ENCODE results near the gene TIAM2. TPM values are rescaled to one million over a fixed set of nuclear protein-coding genes. Genes with fewer than 3 reads are reported as not detected.

Gene TIAM2
- total RNA-seq, 1 donor from 2014 or later = 2.4 TPM

DNA sequence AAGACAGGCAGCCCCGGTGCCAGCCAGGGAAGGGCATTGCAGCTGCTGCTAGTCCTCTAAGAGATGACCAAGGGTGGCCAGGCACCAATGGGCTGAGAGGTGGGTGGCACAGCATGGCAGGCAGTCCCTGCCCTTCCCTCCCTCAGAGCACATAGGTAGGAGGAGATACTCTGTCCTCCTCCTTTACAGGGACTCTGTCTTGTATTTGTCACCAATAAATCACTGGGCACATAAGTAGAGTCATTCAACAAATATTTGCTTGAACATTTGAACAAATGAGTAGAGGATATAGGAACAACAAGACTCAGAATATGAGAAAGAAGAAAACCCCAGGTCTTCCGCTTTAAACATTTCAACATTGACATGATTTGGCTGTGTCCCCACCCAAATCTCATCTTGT, 199.3 kb downstream of the TIAM2 start:
- TF ChIP-seq, protein P1, sequence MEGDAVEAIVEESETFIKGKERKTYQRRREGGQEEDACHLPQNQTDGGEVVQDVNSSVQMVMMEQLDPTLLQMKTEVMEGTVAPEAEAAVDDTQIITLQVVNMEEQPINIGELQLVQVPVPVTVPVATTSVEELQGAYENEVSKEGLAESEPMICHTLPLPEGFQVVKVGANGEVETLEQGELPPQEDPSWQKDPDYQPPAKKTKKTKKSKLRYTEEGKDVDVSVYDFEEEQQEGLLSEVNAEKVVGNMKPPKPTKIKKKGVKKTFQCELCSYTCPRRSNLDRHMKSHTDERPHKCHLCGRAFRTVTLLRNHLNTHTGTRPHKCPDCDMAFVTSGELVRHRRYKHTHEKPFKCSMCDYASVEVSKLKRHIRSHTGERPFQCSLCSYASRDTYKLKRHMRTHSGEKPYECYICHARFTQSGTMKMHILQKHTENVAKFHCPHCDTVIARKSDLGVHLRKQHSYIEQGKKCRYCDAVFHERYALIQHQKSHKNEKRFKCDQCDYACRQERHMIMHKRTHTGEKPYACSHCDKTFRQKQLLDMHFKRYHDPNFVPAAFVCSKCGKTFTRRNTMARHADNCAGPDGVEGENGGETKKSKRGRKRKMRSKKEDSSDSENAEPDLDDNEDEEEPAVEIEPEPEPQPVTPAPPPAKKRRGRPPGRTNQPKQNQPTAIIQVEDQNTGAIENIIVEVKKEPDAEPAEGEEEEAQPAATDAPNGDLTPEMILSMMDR (IDR thresholded peaks at IDR 0.05; ENCODE audit: insufficient read depth, low read length, severe bottlenecking) = no peak
- FAIRE-seq (no peak), DNase-seq (ENCODE audit: low read depth) (no peak)
- H3K36me3 ChIP-seq (ENCODE audit: control insufficient read depth, insufficient read depth, low read length) = no peaks in the 10 kb centered on the region
- H3K27me3 ChIP-seq (ENCODE audit: control insufficient read depth, insufficient read depth, low read length) = no peaks in the 10 kb centered on the region
- H3K4me3 ChIP-seq (ENCODE audit: low read depth, low read length) = no peak overlapping the region

GRCh38 chr6:155195903-155196302, 200.8 kb downstream of the TIAM2 start:
- TF ChIP-seq, protein P1 (IDR thresholded peaks at IDR 0.05; ENCODE audit: insufficient read depth, low read length, severe bottlenecking) = no peak
- no peak overlapping the region for H3K4me3 ChIP-seq (ENCODE audit: low read depth, low read length)
- H3K27me3 ChIP-seq (ENCODE audit: control insufficient read depth, insufficient read depth, low read length) = no peaks in the 10 kb centered on the region
- FAIRE-seq (no peak), DNase-seq (ENCODE audit: low read depth) (no peak)
- no peaks in the 10 kb centered on the region for H3K36me3 ChIP-seq (ENCODE audit: control insufficient read depth, insufficient read depth, low read length)

GRCh38 chr6:155196911-155197310, 201.8 kb downstream of the TIAM2 start:
- Histone ChIP-seq H3K4me3 (ENCODE audit: low read depth, low read length) (no peak overlapping the region), H3K36me3 (ENCODE audit: control insufficient read depth, insufficient read depth, low read length) (no peaks in the 10 kb centered on the region), H3K27me3 (ENCODE audit: control insufficient read depth, insufficient read depth, low read length) (no peaks in the 10 kb centered on the region)
- FAIRE-seq (no peak), DNase-seq (ENCODE audit: low read depth) (no peak)
- TF ChIP-seq, protein P1 (IDR thresholded peaks at IDR 0.05; ENCODE audit: insufficient read depth, low read length, severe bottlenecking) = no peak

- Histone ChIP-seq H3K4me3 (ENCODE audit: low read depth, low read length) (no peak overlapping the region), H3K27me3 (ENCODE audit: control insufficient read depth, insufficient read depth, low read length) (no peaks in the 10 kb centered on the region), H3K36me3 (ENCODE audit: control insufficient read depth, insufficient read depth, low read length) (no peaks in the 10 kb centered on the region)
- TF ChIP-seq, protein P1 (IDR thresholded peaks at IDR 0.05; ENCODE audit: insufficient read depth, low read length, severe bottlenecking) = no peak
- DNase-seq (ENCODE audit: low read depth) (no peak), FAIRE-seq (no peak)
Observed at GRCh38 chr6:155197932-155198331, 202.8 kb downstream of the TIAM2 start.

GRCh38 chr6:155200012-155200411, 204.9 kb downstream of the TIAM2 start:
- Histone ChIP-seq H3K36me3 (ENCODE audit: control insufficient read depth, insufficient read depth, low read length) (no peaks in the 10 kb centered on the region), H3K4me3 (ENCODE audit: low read depth, low read length) (no peak overlapping the region), H3K27me3 (ENCODE audit: control insufficient read depth, insufficient read depth, low read length) (no peaks in the 10 kb centered on the region)
- no peak for DNase-seq (ENCODE audit: low read depth)
- FAIRE-seq = no peak
- TF ChIP-seq, protein P1 (IDR thresholded peaks at IDR 0.05; ENCODE audit: insufficient read depth, low read length, severe bottlenecking) = no peak

- DNase-seq (ENCODE audit: low read depth) (peak; percentile 54), FAIRE-seq (no peak)
- TF ChIP-seq, protein P1 (IDR thresholded peaks at IDR 0.05; ENCODE audit: insufficient read depth, low read length, severe bottlenecking) = no peak
- H3K4me3 ChIP-seq (ENCODE audit: low read depth, low read length) = no peak overlapping the region
- no peaks in the 10 kb centered on the region for H3K36me3 ChIP-seq (ENCODE audit: control insufficient read depth, insufficient read depth, low read length)
- no peaks in the 10 kb centered on the region for H3K27me3 ChIP-seq (ENCODE audit: control insufficient read depth, insufficient read depth, low read length)
Observed at GRCh38 chr6:155201461-155202226, 206.5 kb downstream of the TIAM2 start.
